GM12891 (cell line): ENCODE results near the gene GSKIP.

Experiments
- PAX5 ChIP-seq: IDR thresholded peaks from 2 replicates; pipeline ENCODE4 v1.6.1; 2011; ENCODE audit warnings: low read length, moderate library complexity, mild to moderate bottlenecking; ENCODE audit not compliant: insufficient read depth, severe bottlenecking
- POLR2A ChIP-seq: IDR thresholded peaks from 2 replicates; pipeline ENCODE4 v1.6.1; 2011; ENCODE audit warnings: low read depth, low read length, control low read depth
- POLR2AphosphoS5 ChIP-seq: IDR thresholded peaks from 2 replicates; pipeline ENCODE4 v1.6.1; 2011; ENCODE audit warnings: low read depth, low read length, control low read depth
- POU2F2 ChIP-seq: IDR thresholded peaks from 2 replicates; pipeline ENCODE4 v1.6.1; 2011; ENCODE audit warnings: low read depth, mild to moderate bottlenecking, control low read depth, low read length, moderate library complexity
- SPI1 ChIP-seq: IDR thresholded peaks from 2 replicates; pipeline ENCODE4 v1.6.1; 2011; ENCODE audit warnings: low read depth, low read length, control low read depth
- TAF1 ChIP-seq: IDR thresholded peaks from 2 replicates; pipeline ENCODE4 v1.6.1; 2011; ENCODE audit warnings: low read depth, low read length, control low read depth

- TF ChIP-seq POLR2A (no peak), TAF1 (no peak), POLR2AphosphoS5 (no peak), SPI1 (no peak), PAX5 (no peak), POU2F2 (no peak)
These were observed 60.3 kb downstream of the GSKIP start for GRCh38 chr14:96423446-96424108.
